NB4 (cell line): Measurements from ENCODE around the gene SDR39U1.

Experiments used
- MYC ChIP-seq: IDR thresholded peaks from 2 replicates; pipeline ENCODE4 v1.6.1; 2011; ENCODE audit warnings: low read depth, low read length
- POLR2A ChIP-seq: IDR thresholded peaks from 2 replicates; pipeline ENCODE4 v1.6.1; 2011; ENCODE audit warnings: mild to moderate bottlenecking; ENCODE audit not compliant: insufficient read length; ENCODE audit errors: extremely low read depth
- TF ChIP-seq, protein P1 (sequence below): IDR thresholded peaks from one replicate; pipeline ENCODE4 v1.5.1; 2012; ENCODE audit warnings: low read depth, low read length
- TF ChIP-seq, protein P2 (sequence below): IDR thresholded peaks from 2 replicates; pipeline ENCODE4 v1.6.1; 2011; ENCODE audit warnings: low read depth, low read length

DNA sequence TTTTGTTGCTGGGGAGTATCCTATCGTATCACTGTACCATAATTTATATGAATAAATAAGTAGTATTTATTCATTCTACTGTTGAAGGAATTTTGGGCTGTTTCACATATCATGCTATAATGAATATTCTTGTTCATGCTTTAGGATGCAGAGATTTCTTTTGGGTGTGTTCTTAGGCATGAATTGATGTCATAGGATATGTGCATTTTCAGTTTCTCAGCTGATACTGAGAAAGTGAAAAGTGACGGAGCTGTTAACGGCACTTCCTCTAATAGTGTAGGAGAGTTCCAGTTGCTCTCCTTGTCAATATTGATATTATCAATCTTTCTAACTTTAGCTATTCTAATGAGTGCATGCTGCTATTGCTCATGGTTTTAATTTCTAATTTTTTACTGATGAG is 23.2 kb upstream of the SDR39U1 start:
- no peak for TF ChIP-seq POLR2A
- TF ChIP-seq, protein P1, sequence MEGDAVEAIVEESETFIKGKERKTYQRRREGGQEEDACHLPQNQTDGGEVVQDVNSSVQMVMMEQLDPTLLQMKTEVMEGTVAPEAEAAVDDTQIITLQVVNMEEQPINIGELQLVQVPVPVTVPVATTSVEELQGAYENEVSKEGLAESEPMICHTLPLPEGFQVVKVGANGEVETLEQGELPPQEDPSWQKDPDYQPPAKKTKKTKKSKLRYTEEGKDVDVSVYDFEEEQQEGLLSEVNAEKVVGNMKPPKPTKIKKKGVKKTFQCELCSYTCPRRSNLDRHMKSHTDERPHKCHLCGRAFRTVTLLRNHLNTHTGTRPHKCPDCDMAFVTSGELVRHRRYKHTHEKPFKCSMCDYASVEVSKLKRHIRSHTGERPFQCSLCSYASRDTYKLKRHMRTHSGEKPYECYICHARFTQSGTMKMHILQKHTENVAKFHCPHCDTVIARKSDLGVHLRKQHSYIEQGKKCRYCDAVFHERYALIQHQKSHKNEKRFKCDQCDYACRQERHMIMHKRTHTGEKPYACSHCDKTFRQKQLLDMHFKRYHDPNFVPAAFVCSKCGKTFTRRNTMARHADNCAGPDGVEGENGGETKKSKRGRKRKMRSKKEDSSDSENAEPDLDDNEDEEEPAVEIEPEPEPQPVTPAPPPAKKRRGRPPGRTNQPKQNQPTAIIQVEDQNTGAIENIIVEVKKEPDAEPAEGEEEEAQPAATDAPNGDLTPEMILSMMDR: no peak
- no peak for TF ChIP-seq MYC
- TF ChIP-seq, protein P2, sequence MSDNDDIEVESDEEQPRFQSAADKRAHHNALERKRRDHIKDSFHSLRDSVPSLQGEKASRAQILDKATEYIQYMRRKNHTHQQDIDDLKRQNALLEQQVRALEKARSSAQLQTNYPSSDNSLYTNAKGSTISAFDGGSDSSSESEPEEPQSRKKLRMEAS: no peak
